ENCODE data around the gene CENPP. TPM values are rescaled to one million over a fixed set of nuclear protein-coding genes. Genes with fewer than 3 reads are reported as not detected.

Gene CENPP
- polyA plus RNA-seq, 2 of the 4 experiments (the other 2 are of a cell fraction) = 7.2 to 13.4 TPM

DNA sequence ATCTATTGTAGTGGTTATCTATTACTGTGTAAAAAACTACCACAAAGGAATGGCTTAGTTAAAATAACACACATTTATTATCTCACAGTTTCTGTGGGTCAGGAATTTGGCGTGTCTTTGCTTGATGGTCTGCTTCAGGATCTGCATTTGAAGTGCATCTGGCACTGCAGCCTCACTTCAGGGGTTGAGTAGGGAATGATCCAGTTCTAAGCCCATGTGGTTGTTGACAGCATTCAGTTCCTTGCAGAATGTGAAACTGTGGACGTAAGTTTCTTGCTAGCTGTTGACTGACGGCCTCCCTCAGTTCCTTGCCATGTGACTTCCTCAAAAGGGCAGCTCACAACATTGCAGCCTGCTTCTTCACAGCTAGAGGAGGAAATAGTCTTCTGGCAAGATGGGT lies 80.7 kb downstream of the CENPP start:
- CTCF ChIA-PET = interaction anchor here (1.2 kb wide), 1 partner anchor 59 kb away, joined by 3 read pairs; no protein-coding TSS in a partner anchor

DNA sequence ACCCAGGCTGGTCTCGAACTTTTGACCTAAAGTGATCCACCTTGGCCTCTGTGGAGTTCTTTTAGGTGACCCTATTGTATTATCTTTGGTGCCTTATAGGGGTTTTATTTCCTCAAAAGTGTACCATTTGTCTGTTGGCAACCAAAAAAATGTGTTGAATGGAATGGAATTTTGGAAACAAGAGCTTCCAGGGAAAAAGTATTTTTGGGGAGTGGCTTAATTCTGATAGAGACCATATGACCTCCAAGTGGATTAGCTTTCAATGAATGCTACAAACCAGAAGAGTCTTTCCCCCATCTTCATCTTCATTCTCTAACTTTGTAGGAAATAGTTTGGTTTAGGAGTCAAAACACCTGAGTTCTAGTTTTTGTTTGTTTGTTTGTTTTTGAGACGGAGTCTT lies 82.1 kb downstream of the CENPP start:
- ChIA-PET POLR2A (interaction anchor here (0.6 kb wide), 1 partner anchor 37 kb away, joined by 3 read pairs; no protein-coding TSS in a partner anchor), CTCF (no interaction called here)
- TF ChIP-seq ZNF302 (CRISPR knock-in tag; IDR thresholded peaks at IDR 0.05) (no peak), HOXB5 (CRISPR knock-in tag; IDR thresholded peaks at IDR 0.05) (no peak), EP300 (IDR thresholded peaks at IDR 0.05) (no peak), RAD21 (conservative IDR thresholded peaks at IDR 0.05 in 1 of 2, IDR thresholded peaks at IDR 0.05 in 1 of 2) (no peak), FOXS1 (CRISPR knock-in tag; IDR thresholded peaks at IDR 0.05) (no peak), SREBF2 (IDR thresholded peaks at IDR 0.05) (no peak), NFE2L2 (conservative IDR thresholded peaks at IDR 0.05; ENCODE audit: low read length) (no peak), MYC (IDR thresholded peaks at IDR 0.05; ENCODE audit: borderline replicate concordance, low read length) (no peak), ZSCAN20 (CRISPR knock-in tag; IDR thresholded peaks at IDR 0.05) (no peak), JUN (IDR thresholded peaks at IDR 0.05) (no peak), ESRRA (IDR thresholded peaks at IDR 0.05; ENCODE audit: borderline replicate concordance, low read length) (no peak), POLR2A (IDR thresholded peaks at IDR 0.05; ENCODE audit: low read length) (no peak)
- TF ChIP-seq, protein P1, sequence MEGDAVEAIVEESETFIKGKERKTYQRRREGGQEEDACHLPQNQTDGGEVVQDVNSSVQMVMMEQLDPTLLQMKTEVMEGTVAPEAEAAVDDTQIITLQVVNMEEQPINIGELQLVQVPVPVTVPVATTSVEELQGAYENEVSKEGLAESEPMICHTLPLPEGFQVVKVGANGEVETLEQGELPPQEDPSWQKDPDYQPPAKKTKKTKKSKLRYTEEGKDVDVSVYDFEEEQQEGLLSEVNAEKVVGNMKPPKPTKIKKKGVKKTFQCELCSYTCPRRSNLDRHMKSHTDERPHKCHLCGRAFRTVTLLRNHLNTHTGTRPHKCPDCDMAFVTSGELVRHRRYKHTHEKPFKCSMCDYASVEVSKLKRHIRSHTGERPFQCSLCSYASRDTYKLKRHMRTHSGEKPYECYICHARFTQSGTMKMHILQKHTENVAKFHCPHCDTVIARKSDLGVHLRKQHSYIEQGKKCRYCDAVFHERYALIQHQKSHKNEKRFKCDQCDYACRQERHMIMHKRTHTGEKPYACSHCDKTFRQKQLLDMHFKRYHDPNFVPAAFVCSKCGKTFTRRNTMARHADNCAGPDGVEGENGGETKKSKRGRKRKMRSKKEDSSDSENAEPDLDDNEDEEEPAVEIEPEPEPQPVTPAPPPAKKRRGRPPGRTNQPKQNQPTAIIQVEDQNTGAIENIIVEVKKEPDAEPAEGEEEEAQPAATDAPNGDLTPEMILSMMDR (IDR thresholded peaks at IDR 0.05) = no peak
- TF ChIP-seq, protein P2, sequence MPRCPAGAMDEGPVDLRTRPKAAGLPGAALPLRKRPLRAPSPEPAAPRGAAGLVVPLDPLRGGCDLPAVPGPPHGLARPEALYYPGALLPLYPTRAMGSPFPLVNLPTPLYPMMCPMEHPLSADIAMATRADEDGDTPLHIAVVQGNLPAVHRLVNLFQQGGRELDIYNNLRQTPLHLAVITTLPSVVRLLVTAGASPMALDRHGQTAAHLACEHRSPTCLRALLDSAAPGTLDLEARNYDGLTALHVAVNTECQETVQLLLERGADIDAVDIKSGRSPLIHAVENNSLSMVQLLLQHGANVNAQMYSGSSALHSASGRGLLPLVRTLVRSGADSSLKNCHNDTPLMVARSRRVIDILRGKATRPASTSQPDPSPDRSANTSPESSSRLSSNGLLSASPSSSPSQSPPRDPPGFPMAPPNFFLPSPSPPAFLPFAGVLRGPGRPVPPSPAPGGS (IDR thresholded peaks at IDR 0.05) = no peak
- TF ChIP-seq, protein P3, sequence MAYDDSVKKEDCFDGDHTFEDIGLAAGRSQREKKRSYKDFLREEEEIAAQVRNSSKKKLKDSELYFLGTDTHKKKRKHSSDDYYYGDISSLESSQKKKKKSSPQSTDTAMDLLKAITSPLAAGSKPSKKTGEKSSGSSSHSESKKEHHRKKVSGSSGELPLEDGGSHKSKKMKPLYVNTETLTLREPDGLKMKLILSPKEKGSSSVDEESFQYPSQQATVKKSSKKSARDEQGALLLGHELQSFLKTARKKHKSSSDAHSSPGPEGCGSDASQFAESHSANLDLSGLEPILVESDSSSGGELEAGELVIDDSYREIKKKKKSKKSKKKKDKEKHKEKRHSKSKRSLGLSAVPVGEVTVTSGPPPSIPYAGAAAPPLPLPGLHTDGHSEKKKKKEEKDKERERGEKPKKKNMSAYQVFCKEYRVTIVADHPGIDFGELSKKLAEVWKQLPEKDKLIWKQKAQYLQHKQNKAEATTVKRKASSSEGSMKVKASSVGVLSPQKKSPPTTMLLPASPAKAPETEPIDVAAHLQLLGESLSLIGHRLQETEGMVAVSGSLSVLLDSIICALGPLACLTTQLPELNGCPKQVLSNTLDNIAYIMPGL (CRISPR knock-in tag; IDR thresholded peaks at IDR 0.05; ENCODE audit: borderline replicate concordance) = no peak
- H3K9me3 ChIP-seq = no peaks in the 10 kb centered on the region
- FAIRE-seq = no peak
- no peak for DNase-seq (ENCODE audit: low read depth in 1 of 2, low spot score in 1 of 2)
- H3K4me2 ChIP-seq = no peak overlapping the region
- 83% methylated on average over 2 of the region's 2 CpGs for WGBS (ENCODE audit: missing lambda C conversion rate)
- no peak for ATAC-seq
- no peak overlapping the region for H3K27ac ChIP-seq
- H3K4me3 ChIP-seq = no peak overlapping the region
- H3K4me1 ChIP-seq = no peaks in the 10 kb centered on the region

More for the DNA sequence above, 80.7 kb downstream of the CENPP start:
- POLR2A ChIA-PET = no interaction called here
- ATAC-seq = no peak
- H3K4me2 ChIP-seq = no peak overlapping the region
- DNase-seq (ENCODE audit: low read depth in 1 of 2, low spot score in 1 of 2) = no peak
- H3K4me1 ChIP-seq = no peaks in the 10 kb centered on the region
- no peak for TF ChIP-seq RFX5 (IDR thresholded peaks at IDR 0.05)
- FAIRE-seq = no peak
- no peak overlapping the region for H3K27ac ChIP-seq
- 70% methylated on average over 3 of the region's 3 CpGs for WGBS (ENCODE audit: missing lambda C conversion rate)
- no peaks in the 10 kb centered on the region for H3K9me3 ChIP-seq
- H3K4me3 ChIP-seq = no peak overlapping the region

DNA sequence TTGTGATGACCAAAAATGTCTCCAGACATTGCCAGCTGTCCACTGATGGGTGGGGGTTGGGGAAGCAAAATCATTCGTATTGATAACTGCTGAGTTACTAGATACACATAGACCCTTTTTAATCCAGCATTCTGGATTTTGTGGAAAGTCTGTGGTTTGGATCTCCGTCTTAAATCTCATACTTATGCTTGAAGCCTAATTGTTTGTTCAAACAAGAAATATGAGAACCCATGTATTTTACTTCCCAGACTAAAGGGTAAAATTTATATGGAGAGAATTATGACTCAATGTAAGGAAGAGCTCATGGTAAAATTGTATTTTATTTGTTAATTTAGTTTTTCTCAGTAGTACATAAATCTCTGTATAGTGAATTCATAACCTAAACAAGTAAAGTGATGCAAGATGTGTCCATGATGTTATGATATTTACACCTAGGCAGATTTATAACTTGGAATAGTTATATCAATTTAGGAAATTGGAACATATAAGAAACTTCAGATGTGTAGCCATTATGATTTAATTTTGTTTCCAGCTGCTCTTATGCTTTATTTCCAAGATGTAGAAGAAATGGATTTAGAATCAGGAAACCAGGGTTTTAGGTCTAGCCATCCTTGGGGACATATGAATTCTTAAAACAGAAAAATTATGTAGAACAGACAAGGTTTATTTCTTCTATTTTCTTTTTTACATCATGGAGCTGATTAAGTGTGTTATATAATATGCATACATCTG lies 83.2 kb downstream of the CENPP start:
- DNase-seq (ENCODE audit: low read depth in 1 of 2, low spot score in 1 of 2) (no peak), ATAC-seq (no peak), FAIRE-seq (no peak)
- Histone ChIP-seq H3K4me3 (no peak overlapping the region), H3K9me3 (no peaks in the 10 kb centered on the region), H3K4me1 (no peaks in the 10 kb centered on the region), H3K4me2 (no peak overlapping the region), H3K27ac (no peak overlapping the region)
- POLR2A ChIA-PET = no interaction called here
- WGBS (ENCODE audit: missing lambda C conversion rate) = 73% methylated on average over 2 of the region's 2 CpGs
- CTCF ChIA-PET = interaction anchor here (0.6 kb wide), 1 partner anchor 543 kb away, joined by 3 read pairs; no protein-coding TSS in a partner anchor
- no peak for TF ChIP-seq ZSCAN20 (CRISPR knock-in tag; IDR thresholded peaks at IDR 0.05)
- TF ChIP-seq ZFP36 (IDR thresholded peaks at IDR 0.05; ENCODE audit: borderline replicate concordance, partially characterized antibody) = no peak
- TF ChIP-seq, protein P3 (CRISPR knock-in tag; IDR thresholded peaks at IDR 0.05; ENCODE audit: borderline replicate concordance) = no peak
- TF ChIP-seq, protein P4, sequence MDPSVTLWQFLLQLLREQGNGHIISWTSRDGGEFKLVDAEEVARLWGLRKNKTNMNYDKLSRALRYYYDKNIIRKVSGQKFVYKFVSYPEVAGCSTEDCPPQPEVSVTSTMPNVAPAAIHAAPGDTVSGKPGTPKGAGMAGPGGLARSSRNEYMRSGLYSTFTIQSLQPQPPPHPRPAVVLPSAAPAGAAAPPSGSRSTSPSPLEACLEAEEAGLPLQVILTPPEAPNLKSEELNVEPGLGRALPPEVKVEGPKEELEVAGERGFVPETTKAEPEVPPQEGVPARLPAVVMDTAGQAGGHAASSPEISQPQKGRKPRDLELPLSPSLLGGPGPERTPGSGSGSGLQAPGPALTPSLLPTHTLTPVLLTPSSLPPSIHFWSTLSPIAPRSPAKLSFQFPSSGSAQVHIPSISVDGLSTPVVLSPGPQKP (IDR thresholded peaks at IDR 0.05; ENCODE audit: low read depth, low read length) = no peak
- TF ChIP-seq RAD21 (conservative IDR thresholded peaks at IDR 0.05 in 1 of 2, IDR thresholded peaks at IDR 0.05 in 1 of 2) = no peak
- TF ChIP-seq TFCP2L1 (CRISPR knock-in tag; IDR thresholded peaks at IDR 0.05) = no peak
- TF ChIP-seq, protein P1 (IDR thresholded peaks at IDR 0.05) = no peak
- TF ChIP-seq RFX5 (IDR thresholded peaks at IDR 0.05) = no peak
- TF ChIP-seq KDM1A (IDR thresholded peaks at IDR 0.05; ENCODE audit: low read depth) = no peak
- no peak for TF ChIP-seq JUN (IDR thresholded peaks at IDR 0.05)

All from A549 (cell line).